HepG2 (cell line): ENCODE results near the gene ARHGEF39. TPM values are rescaled to one million over a fixed set of nuclear protein-coding genes. Genes with fewer than 3 reads are reported as not detected.
A peak's percentile ranks its signal among the peaks of the same experiment; 100 is the strongest.

Experiments used
- CHD2 ChIP-seq: IDR thresholded peaks from 2 replicates; pipeline ENCODE4 v1.6.1; 2011; ENCODE audit warnings: low read depth, low read length, improper control_type of control experiment
- DZIP1 ChIP-seq: sonication (generic); formaldehyde crosslinking; IDR thresholded peaks from 2 replicates; pipeline ENCODE4 v1.5.0; 2020; ENCODE audit warnings: mild to moderate bottlenecking, missing genetic modification reagents
- ERF ChIP-seq: IDR thresholded peaks from 2 replicates; pipeline ENCODE4 v1.6.1; 2018; ENCODE audit warnings: missing biosample characterization, missing genetic modification reagents
- GATA4 ChIP-seq: sonication (generic); IDR thresholded peaks from 2 replicates; pipeline ENCODE4 v1.6.1; 2016; ENCODE audit warnings: antibody characterized with exemption, low read depth, borderline replicate concordance
- GATAD2A ChIP-seq: IDR thresholded peaks from 2 replicates; pipeline ENCODE4 v1.6.1; 2016
- GTF3A ChIP-seq: sonication (generic); formaldehyde crosslinking; conservative IDR thresholded peaks from 2 replicates; pipeline ENCODE4 v1.4.0; 2020; ENCODE audit warnings: mild to moderate bottlenecking, missing genetic modification reagents
- HMGXB4 ChIP-seq, 2 experiments: sonication (generic) in 1 of 2; formaldehyde crosslinking in 1 of 2; IDR thresholded peaks; 2 replicates each; pipeline versions ENCODE4 v1.4.0 to v1.6.1; 2018 to 2020; ENCODE audit warnings: missing genetic modification reagents in 2 of 2, borderline replicate concordance in 1 of 2, low read depth in 1 of 2, mild to moderate bottlenecking in 1 of 2, missing biosample characterization in 1 of 2
- LCORL ChIP-seq, 2 experiments: fragments of 450-650 bp in 1 of 2; sonication (generic) in 1 of 2; formaldehyde crosslinking in 1 of 2; IDR thresholded peaks; 2 replicates each; pipeline versions ENCODE4 v1.5.0 to v1.6.1; 2017 to 2020; ENCODE audit warnings: antibody characterized with exemption in 1 of 2, missing genetic modification reagents in 1 of 2
- MXD4 ChIP-seq: IDR thresholded peaks from 2 replicates; pipeline ENCODE4 v1.6.1; 2016; ENCODE audit warnings: mild to moderate bottlenecking, missing biosample characterization, missing genetic modification reagents
- NRL ChIP-seq: sonication (generic); formaldehyde crosslinking; IDR thresholded peaks from 2 replicates; pipeline ENCODE4 v1.5.0; 2020; ENCODE audit warnings: missing genetic modification reagents, mild to moderate bottlenecking, moderate library complexity, borderline replicate concordance
- PBX2 ChIP-seq: IDR thresholded peaks from 2 replicates; pipeline ENCODE4 v1.6.1; 2016; ENCODE audit warnings: control low read depth
- PHF20 ChIP-seq: sonication (generic); formaldehyde crosslinking; IDR thresholded peaks from 2 replicates; pipeline ENCODE4 v1.5.0; 2020; ENCODE audit warnings: mild to moderate bottlenecking, missing genetic modification reagents
- PHF8 ChIP-seq: sonication (generic); formaldehyde crosslinking; IDR thresholded peaks from 2 replicates; pipeline ENCODE4 v1.5.0; 2020; ENCODE audit warnings: missing genetic modification reagents
- RARG ChIP-seq: sonication (generic); formaldehyde crosslinking; IDR thresholded peaks from 2 replicates; pipeline ENCODE4 v1.4.0; 2020; ENCODE audit warnings: low read depth, mild to moderate bottlenecking, missing genetic modification reagents
- RBAK ChIP-seq: sonication (generic); formaldehyde crosslinking; IDR thresholded peaks from 2 replicates; pipeline ENCODE4 v1.5.1; 2020; ENCODE audit warnings: mild to moderate bottlenecking, missing genetic modification reagents
- SRF ChIP-seq: IDR thresholded peaks from 2 replicates; pipeline ENCODE4 v1.6.1; 2011; ENCODE audit warnings: mild to moderate bottlenecking, low read depth, low read length, moderate library complexity
- TBX2 ChIP-seq: sonication (generic); formaldehyde crosslinking; IDR thresholded peaks from 2 replicates; pipeline ENCODE4 v1.5.0; 2020; ENCODE audit warnings: missing genetic modification reagents, mild to moderate bottlenecking, borderline replicate concordance
- ZFP36L2 ChIP-seq: sonication (generic); formaldehyde crosslinking; IDR thresholded peaks from 2 replicates; pipeline ENCODE4 v1.4.0; 2020; ENCODE audit warnings: missing genetic modification reagents
- ZFY ChIP-seq: sonication (generic); formaldehyde crosslinking; IDR thresholded peaks from 2 replicates; pipeline ENCODE4 v1.4.0; 2020; ENCODE audit warnings: missing genetic modification reagents
- ZNF160 ChIP-seq: sonication (generic); formaldehyde crosslinking; IDR thresholded peaks from 2 replicates; pipeline ENCODE4 v1.8.0; 2022; ENCODE audit warnings: mild to moderate bottlenecking, inconsistent platforms, missing genetic modification reagents
- ZNF205 ChIP-seq: IDR thresholded peaks from 2 replicates; pipeline ENCODE4 v1.6.1; 2018; ENCODE audit warnings: missing biosample characterization, missing genetic modification reagents
- ZNF264 ChIP-seq: sonication (generic); formaldehyde crosslinking; IDR thresholded peaks from 2 replicates; pipeline ENCODE4 v1.4.0; 2020; ENCODE audit warnings: missing genetic modification reagents
- ZSCAN31 ChIP-seq: sonication (generic); formaldehyde crosslinking; IDR thresholded peaks from 2 replicates; pipeline ENCODE4 v1.5.0; 2020; ENCODE audit warnings: low read depth, mild to moderate bottlenecking, missing genetic modification reagents
- polyA plus RNA-seq, 8 experiments: library from polyadenylated mRNA; depleted of rRNA in 3 of 8; stranded (reverse) in 7 of 8; unstranded in 1 of 8; fragments of >200 nt; fragmentation: Illumina TruSeq in 4 of 8; extraction: Trizol in 4 of 8; gene quantifications; 2 replicates each; pipeline versions ENCODE4 v1.2.1 to v1.2.3, GENCODE V29; 2011 to 2016; ENCODE audit warnings: low read depth in 4 of 8, missing spikeins in 1 of 8, mixed read lengths in 1 of 8; ENCODE audit not compliant: insufficient read depth in 1 of 8
- total RNA-seq, 5 experiments: library from RNA; depleted of rRNA; stranded (reverse); fragments of >200 nt; fragmentation: Illumina TruSeq; extraction: Trizol; gene quantifications; 2 replicates each; pipeline ENCODE4 v1.2.3, GENCODE V29; 2016; ENCODE audit warnings: low read depth in 1 of 5
- TF ChIP-seq, protein P1 (sequence below): sonication (generic); formaldehyde crosslinking; IDR thresholded peaks from 2 replicates; pipeline ENCODE4 v1.8.1; 2023; ENCODE audit warnings: mild to moderate bottlenecking, inconsistent platforms, moderate library complexity, missing genetic modification reagents, borderline replicate concordance

ARHGEF39 gene
- total and polyA plus RNA-seq, 2 of the 13 experiments (the other 11 are each of a cell fraction or from before 2014, with no cell fraction given): 11.2 to 12.3 TPM

DNA sequence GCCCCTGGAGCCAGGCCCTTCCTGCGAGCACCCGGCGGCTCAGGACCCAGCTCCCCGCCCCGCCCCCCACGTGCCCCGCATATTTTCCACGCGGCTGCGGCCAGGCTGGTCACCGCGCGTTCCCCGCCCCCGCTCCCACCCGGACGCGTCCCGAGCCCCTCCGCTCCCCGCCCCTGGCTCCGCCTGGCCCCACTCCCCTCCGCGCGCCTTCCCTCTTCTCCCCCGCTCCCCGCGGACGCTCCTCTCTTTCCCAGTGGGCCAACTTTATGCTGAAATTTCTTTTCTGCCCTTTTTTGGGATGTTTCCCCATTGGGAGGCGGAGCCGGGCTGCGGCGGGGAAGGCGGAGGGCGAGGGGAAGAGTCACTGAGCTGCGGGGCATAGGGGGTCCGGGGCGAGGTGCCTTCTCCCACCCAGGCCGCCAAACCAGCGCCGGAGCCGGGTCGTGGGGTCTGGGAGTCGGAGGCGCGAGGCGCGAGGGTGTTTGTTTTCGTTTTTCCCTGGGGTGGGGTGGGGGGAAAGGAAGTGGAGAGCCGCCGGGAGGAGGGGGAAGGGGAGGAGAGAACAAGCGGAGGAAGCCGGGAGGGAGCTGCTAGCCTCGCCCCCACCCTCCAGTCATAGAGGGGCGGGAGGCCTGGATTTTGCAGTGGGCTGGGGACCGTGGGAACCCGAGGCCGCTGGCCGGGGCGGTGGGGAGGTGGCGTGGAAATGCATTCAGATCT, 25.8 kb upstream of the ARHGEF39 start (continued):
- TF ChIP-seq NRL (CRISPR knock-in tag): 0 out of 2 replicates have a peak, but pooled peaks have one; percentile 37
- no peak for TF ChIP-seq ZNF264 (CRISPR knock-in tag)
- TF ChIP-seq ZFY (CRISPR knock-in tag): peak; percentile 45; the same call in 1 of the 2 replicates
- no peak for TF ChIP-seq GATAD2A
- TF ChIP-seq RARG (CRISPR knock-in tag): no peak
- 0 out of 2 replicates have a peak, but pooled peaks have one; percentile 12 for TF ChIP-seq ZSCAN31 (CRISPR knock-in tag)
- no peak for TF ChIP-seq RBAK (CRISPR knock-in tag)
- TF ChIP-seq CHD2: no peak
- no peak for TF ChIP-seq MXD4 (CRISPR knock-in tag)
- TF ChIP-seq, protein P1, sequence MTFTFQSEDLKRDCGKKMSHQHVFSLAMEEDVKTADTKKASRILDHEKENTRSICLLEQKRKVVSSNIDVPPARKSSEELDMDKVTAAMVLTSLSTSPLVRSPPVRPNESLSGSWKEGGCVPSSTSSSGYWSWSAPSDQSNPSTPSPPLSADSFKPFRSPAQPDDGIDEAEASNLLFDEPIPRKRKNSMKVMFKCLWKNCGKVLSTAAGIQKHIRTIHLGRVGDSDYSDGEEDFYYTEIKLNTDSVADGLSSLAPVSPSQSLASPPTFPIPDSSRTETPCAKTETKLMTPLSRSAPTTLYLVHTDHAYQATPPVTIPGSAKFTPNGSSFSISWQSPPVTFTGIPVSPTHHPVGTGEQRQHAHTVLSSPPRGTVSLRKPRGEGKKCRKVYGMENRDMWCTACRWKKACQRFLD (CRISPR knock-in tag): no peak
- TF ChIP-seq ZNF160 (CRISPR knock-in tag): 0 out of 2 replicates have a peak, but pooled peaks have one; percentile 21
- peak; percentile 86 for TF ChIP-seq SRF
- peak in 1 of 2 experiments; percentile 47; a peak in 1 of 4 replicates for TF ChIP-seq HMGXB4 (CRISPR knock-in tag; IDR thresholded peaks at IDR 0.05; ENCODE audit: borderline replicate concordance in 1 of 2, low read depth in 1 of 2)
- TF ChIP-seq GTF3A (CRISPR knock-in tag): no peak
- TF ChIP-seq ERF: 0 out of 2 replicates have a peak, but pooled peaks have one; percentile 14
- no peak for TF ChIP-seq LCORL (IDR thresholded peaks at IDR 0.05)
- TF ChIP-seq LCORL (CRISPR knock-in tag; IDR thresholded peaks at IDR 0.05): 0 out of 2 replicates have a peak, but pooled peaks have one; percentile 38
- TF ChIP-seq TBX2 (CRISPR knock-in tag): 0 out of 2 replicates have a peak, but pooled peaks have one; percentile 18
- no peak for TF ChIP-seq ZFP36L2
- TF ChIP-seq GATA4: 0 out of 2 replicates have a peak, but pooled peaks have one; percentile 25
- TF ChIP-seq PBX2 (CRISPR knock-in tag): no peak
- TF ChIP-seq ZNF205: no peak
- TF ChIP-seq PHF20 (CRISPR knock-in tag): 0 out of 2 replicates have a peak, but pooled peaks have one; percentile 35
- peak; percentile 60; the same call in 1 of the 2 replicates for TF ChIP-seq PHF8 (CRISPR knock-in tag)
- no peak for TF ChIP-seq DZIP1
